Fibroblast of pulmonary artery (primary cell): ENCODE data around the gene CALR.
"Not testable (repeated sequence)": the region's sequence is repeated elsewhere in the genome, so short reads cannot be mapped to it uniquely, and the experiment has no call there.

ENCODE experiments used
- DNase-seq: peaks from one replicate; pipeline ENCODE4 v3.0.0-alpha.2; 2010; ENCODE audit warnings: low read depth
- H3K4me3 ChIP-seq: replicated peaks from 2 replicates; pipeline ENCODE4 v1.5.1; 2011; ENCODE audit warnings: low read depth, mild to moderate bottlenecking, control low read depth, low read length, moderate library complexity
- CTCF ChIP-seq: IDR thresholded peaks from 2 replicates; pipeline ENCODE4 v1.5.1; 2011; ENCODE audit warnings: mild to moderate bottlenecking, control low read depth, low read length, inconsistent platforms; ENCODE audit errors: missing control alignments

The CALR gene

GRCh38 chr19:12937927-12938778 lies at the start of gene CALR:
TSS of gene CALR (plus strand) at chr19:12938609. CDS start at chr19:12938680, 71 bp downstream.
- TF ChIP-seq CTCF: no peak
- peak within 1 kb of the TSS; percentile 85 for H3K4me3 ChIP-seq
- DNase-seq: peak; percentile 100

GRCh38 chr19:12890299-12890786 lies 48.1 kb upstream of the CALR start:
- DNase-seq: not testable (repeated sequence)
- peak overlapping the region; percentile 19 for H3K4me3 ChIP-seq

DNA sequence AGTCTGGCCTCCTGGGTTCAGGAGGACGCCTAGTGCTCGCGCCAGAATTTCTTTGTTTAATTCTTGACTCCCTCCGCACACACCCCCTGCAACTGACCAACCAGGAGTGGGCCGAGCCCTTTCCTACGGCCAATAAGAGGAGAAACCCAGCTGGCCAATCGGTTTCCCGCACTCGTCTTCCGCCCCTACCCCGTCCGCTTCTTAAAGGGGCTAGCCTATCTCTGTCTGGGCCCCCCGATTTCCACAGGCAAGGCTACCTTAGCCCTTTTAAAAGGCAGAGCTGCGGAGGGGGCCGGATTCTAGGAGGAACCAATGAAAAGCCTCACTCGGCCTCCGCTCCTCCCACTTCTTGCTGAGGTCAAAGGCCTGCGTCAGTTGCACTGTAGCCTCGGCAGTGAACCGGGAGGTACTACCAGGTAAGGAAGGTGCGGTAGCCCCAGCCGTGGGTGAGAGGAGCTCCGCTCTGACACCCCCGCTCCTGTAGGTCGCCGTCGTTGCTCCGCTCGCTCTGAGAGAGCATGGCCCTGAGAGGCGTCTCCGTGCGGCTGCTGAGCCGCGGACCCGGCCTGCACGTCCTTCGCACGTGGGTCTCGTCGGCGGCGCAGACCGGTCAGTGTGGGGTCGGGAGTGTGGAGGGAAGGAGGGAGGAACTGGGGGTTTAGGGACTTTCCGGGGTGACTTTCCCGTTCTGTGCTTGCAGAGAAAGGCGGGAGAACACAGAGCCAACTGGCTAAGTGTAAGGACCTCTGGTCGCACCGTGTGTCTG lies 47.4 kb upstream of the CALR start, which contains the start of gene GCDH:
Gene GCDH, plus strand, starts transcription at position 374 of the 766 bp plus-strand sequence. Its CDS starts 145 bp downstream, at position 519.
- DNase-seq: peak; percentile 99
- TF ChIP-seq CTCF: no peak
- peak within 1 kb of the TSS; percentile 93 for H3K4me3 ChIP-seq

- H3K4me3 ChIP-seq: peak overlapping the region; percentile 93
- no peak for TF ChIP-seq CTCF
- no peak for DNase-seq
Measured at GRCh38 chr19:12891553-12892021, 46.8 kb upstream of the CALR start.

DNA sequence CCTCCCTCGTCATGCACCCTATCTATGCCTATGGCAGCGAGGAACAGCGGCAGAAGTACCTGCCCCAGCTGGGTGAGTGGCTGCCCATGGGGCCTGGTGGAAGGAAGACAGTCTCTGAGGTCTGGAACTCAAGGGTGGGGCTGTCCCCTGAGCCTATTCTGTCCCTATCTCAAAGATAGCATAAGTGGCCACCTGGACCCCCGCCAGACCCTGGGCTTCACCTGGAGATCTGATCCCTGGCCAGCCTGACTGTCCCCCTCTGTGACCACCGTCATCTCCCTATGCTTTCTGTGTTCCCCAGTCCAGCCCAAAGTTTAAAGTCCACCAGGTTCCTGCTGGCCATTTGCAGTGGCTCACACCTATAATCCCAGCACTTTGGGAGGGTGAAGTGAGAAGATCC lies 44.8 kb upstream of the CALR start:
- TF ChIP-seq CTCF: no peak
- no peak overlapping the region for H3K4me3 ChIP-seq
- no peak for DNase-seq

- DNase-seq: no peak
- TF ChIP-seq CTCF: no peak
- no peak overlapping the region for H3K4me3 ChIP-seq
Measured at GRCh38 chr19:12896460-12896859, 41.9 kb upstream of the CALR start.

DNA sequence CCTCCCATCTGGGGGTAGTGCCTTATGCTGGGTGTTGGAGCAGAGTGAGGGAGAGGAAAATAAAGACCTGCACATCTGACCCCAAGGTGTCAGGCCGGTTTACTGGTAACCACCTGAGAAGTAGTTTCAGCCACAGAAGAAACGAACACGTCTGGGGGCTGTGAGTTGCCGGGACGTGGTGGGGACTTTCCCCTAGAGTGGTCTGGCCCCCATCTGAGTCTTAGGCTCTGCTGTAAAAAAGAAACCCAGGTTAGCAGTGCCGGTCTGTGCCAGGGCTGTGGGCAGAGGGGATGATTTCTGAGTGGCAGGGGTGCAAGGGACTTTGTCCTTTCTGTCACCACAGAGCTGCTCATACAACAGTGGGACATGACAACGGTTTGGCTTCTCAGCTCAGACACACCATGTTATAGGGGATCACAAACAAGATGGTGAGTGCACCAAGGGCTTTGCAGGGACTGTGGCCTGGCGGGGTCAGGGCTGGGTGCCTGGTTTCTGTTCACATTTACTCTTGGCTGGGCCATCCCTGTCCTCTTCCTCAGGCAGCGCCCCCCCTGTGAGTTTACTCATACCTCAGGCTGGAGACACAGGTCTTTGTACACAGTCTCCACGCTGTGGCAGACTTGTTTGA lies 38.4 kb upstream of the CALR start:
- H3K4me3 ChIP-seq: no peak overlapping the region
- DNase-seq: no peak
- no peak for TF ChIP-seq CTCF
